ENCODE measurements around the gene SESN1. TPM values are rescaled to one million over a fixed set of nuclear protein-coding genes. Genes with fewer than 3 reads are reported as not detected.

The SESN1 gene
- total RNA-seq, 4 donors from 2014 or later, result 50.8 to 80.5 (median 78.0) TPM

GRCh38 chr6:109008537-109009235, 86.0 kb downstream of the SESN1 start:
- WGBS, 2 donors (ENCODE audit: low coverage in 1 of 2), result 4 to 9% methylated on average over 11 to 13 of the region's 24 CpGs
- Histone ChIP-seq H3K27me3 (no peaks in the 10 kb centered on the region), H3K9me3 (no peaks in the 10 kb centered on the region), H3K27ac (peak overlapping the region; percentile 94 to 99 (median 98)), H3K36me3 (no peaks in the 10 kb centered on the region), H3K4me1 (peaks cover 5 to 62% (median 9%) of the 10 kb centered on the region in 3 donors), H3K4me3 (peak overlapping the region; percentile 87 to 98)
- peak; percentile 32 for ATAC-seq
- TF ChIP-seq EP300 (IDR thresholded peaks at IDR 0.05) (no peak), POLR2AphosphoS5 (IDR thresholded peaks at IDR 0.05) (peak; percentile 32), CTCF (IDR thresholded peaks at IDR 0.05) (no peak)

- Histone ChIP-seq H3K27me3 (no peaks in the 10 kb centered on the region), H3K4me3 (peak overlapping the region; percentile 87 to 98), H3K9me3 (no peaks in the 10 kb centered on the region), H3K36me3 (no peaks in the 10 kb centered on the region), H3K4me1 (peaks cover 5 to 62% (median 15%) of the 10 kb centered on the region in 3 donors), H3K27ac (peak overlapping the region; percentile 94 to 99 (median 98))
- TF ChIP-seq POLR2AphosphoS5 (IDR thresholded peaks at IDR 0.05), result no peak
- no peak for TF ChIP-seq CTCF (IDR thresholded peaks at IDR 0.05)
- TF ChIP-seq POLR2A (IDR thresholded peaks at IDR 0.05), result no peak
- TF ChIP-seq EP300 (IDR thresholded peaks at IDR 0.05), result no peak
- no peak for ATAC-seq
- 57 to 69% methylated on average over 4 of the region's 4 CpGs for WGBS, 2 donors (ENCODE audit: low coverage in 1 of 2)
Measured at GRCh38 chr6:109008054-109008453, 86.6 kb downstream of the SESN1 start.

GRCh38 chr6:109007521-109007920, 87.1 kb downstream of the SESN1 start:
- Histone ChIP-seq H3K4me3 (peak overlapping the region; percentile 87 to 98), H3K27me3 (no peaks in the 10 kb centered on the region), H3K36me3 (no peaks in the 10 kb centered on the region), H3K4me1 (peaks cover 5 to 67% (median 17%) of the 10 kb centered on the region in 3 donors), H3K27ac (peak overlapping the region in 2 of 4 donors; percentile 98 to 99), H3K9me3 (no peaks in the 10 kb centered on the region)
- 71 to 84% methylated on average over 3 of the region's 3 CpGs for WGBS, 2 donors (ENCODE audit: low coverage in 1 of 2)
- TF ChIP-seq CTCF (IDR thresholded peaks at IDR 0.05) (no peak), EP300 (IDR thresholded peaks at IDR 0.05) (no peak), POLR2AphosphoS5 (IDR thresholded peaks at IDR 0.05) (no peak), POLR2A (IDR thresholded peaks at IDR 0.05) (no peak)
- no peak for ATAC-seq

GRCh38 chr6:109006818-109007217, 87.8 kb downstream of the SESN1 start:
- no peak for TF ChIP-seq POLR2AphosphoS5 (IDR thresholded peaks at IDR 0.05)
- TF ChIP-seq POLR2A (IDR thresholded peaks at IDR 0.05), result no peak
- no peak for TF ChIP-seq EP300 (IDR thresholded peaks at IDR 0.05)
- no peak for TF ChIP-seq CTCF (IDR thresholded peaks at IDR 0.05)
- 71 to 85% methylated on average over 1 of the region's 1 CpG for WGBS, 2 donors (ENCODE audit: low coverage in 1 of 2)
- Histone ChIP-seq H3K27me3 (no peaks in the 10 kb centered on the region), H3K36me3 (no peaks in the 10 kb centered on the region), H3K4me1 (peaks cover 5 to 74% (median 19%) of the 10 kb centered on the region in 3 donors), H3K27ac (peak overlapping the region in 2 of 4 donors; percentile 17 to 99), H3K4me3 (peak overlapping the region; percentile 87 to 98), H3K9me3 (no peaks in the 10 kb centered on the region)
- no peak for ATAC-seq

- Histone ChIP-seq H3K27ac (peak overlapping the region; percentile 77 to 86 (median 82)), H3K4me3 (peak overlapping the region in 1 of 2 donors; percentile 13)
- ATAC-seq, result no peak
Measured at GRCh38 chr6:109002882-109003281, 91.8 kb downstream of the SESN1 start.

More at GRCh38 chr6:109002882-109003281, 91.8 kb downstream of the SESN1 start:
- Histone ChIP-seq H3K4me1 (peaks cover 6 to 94% (median 34%) of the 10 kb centered on the region in 3 donors), H3K36me3 (peaks cover 0 to 32% of the 10 kb centered on the region in 2 donors), H3K27me3 (no peaks in the 10 kb centered on the region), H3K9me3 (no peaks in the 10 kb centered on the region)
- TF ChIP-seq EP300 (IDR thresholded peaks at IDR 0.05), result no peak
- TF ChIP-seq POLR2AphosphoS5 (IDR thresholded peaks at IDR 0.05), result no peak
- TF ChIP-seq POLR2A (IDR thresholded peaks at IDR 0.05), result no peak
- TF ChIP-seq CTCF (IDR thresholded peaks at IDR 0.05), result no peak
